ENCODE measurements around the gene KIZ.

KIZ gene, protein sequence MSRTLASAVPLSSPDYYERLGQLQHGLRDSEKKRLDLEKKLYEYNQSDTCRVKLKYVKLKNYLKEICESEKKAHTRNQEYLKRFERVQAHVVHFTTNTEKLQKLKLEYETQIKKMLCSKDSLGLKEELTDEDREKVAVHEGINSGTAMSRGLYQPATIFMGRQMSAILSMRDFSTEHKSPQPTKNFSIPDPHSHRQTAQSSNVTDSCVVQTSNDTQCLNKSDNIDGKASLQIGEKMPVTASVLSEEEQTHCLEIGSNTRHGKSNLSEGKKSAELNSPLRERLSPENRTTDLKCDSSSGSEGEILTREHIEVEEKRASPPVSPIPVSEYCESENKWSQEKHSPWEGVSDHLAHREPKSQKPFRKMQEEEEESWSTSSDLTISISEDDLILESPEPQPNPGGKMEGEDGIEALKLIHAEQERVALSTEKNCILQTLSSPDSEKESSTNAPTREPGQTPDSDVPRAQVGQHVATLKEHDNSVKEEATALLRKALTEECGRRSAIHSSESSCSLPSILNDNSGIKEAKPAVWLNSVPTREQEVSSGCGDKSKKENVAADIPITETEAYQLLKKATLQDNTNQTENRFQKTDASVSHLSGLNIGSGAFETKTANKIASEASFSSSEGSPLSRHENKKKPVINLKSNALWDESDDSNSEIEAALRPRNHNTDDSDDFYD

DNA sequence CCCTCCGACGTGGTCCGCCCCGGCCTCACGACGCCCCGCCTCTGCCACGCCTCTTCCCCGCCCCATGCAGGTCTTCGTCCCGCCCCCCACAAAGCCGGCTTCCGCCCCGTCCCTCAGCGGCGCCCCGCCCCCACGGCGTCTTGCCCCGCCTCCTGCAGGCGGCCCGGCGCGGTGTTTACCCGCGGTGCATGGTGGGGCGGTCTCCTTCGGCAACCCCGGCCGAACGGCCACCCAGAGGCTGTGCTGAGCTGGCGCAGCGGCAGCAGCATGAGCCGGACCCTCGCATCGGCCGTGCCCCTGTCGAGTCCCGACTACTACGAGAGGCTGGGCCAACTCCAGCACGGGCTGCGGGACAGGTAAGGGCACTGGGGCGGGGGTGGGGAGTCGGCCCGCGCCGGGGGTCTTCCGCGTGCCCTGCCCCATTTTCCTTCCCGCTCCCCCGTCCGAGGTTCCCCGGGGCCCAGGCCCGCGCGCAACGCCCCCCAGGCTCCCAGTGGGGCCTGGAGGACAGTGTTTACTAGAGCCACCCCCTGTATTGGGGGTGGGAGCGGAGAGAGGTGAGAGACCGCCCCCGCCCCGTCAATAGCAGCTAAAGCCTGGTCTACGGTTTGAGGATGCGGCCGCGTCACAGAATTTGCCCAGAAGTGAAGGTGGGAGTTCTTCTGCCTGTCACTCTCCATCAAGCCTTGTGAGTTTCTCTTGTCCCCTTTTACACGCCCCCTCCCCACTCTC is at the start of gene KIZ:
KIZ (plus strand) TSS at position 234 of the 732 bp plus-strand sequence; CDS start at position 268, 34 bp downstream.
- DNase-seq (ENCODE audit: low spot score): peak; percentile 98

DNA sequence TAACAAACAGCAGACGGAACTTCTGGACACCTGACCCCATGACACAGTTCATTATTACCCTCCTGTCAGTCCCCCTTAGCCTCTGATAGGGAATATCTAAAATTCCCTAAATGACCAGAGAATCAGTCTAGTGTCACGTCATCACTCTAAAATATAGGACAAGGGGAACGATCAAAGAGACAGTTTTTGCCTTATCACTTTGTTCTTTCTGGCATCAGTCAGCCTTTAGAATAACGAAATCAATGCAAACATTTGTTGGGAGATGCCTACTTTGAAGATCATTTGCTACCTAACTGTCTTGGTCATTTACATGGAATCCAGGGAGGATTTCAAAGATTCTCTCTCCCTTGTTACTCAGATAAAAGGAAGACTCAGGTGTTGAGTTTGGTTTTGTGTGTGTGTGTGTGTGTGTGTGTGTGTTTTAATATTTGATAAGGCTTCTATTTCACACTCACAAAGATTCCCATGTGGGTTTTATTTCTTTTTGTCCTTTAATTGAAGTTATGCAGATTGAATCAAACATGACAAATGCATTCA is 48.0 kb upstream of the KIZ start:
- DNase-seq (ENCODE audit: low spot score): no peak

DNA sequence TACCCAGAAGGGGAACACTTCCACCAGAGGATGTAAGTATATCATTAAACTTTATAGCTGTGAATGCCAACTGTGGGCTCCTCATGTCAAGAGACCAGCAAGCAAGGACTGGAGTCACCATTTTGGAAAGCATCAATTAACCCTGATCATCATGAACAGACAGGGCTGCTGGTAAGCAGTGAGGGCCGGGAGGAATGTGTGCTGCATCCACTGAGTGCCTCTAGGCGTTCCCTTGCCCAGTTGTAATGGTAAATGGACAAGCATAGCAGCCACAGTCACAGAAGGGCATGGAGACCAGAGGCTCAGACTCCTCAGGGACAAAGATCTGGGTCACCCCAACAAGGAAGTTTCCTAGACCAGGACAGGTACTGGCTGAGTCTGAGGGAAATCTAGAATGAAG is 43.3 kb upstream of the KIZ start:
- no peak for DNase-seq (ENCODE audit: low spot score)

DNA sequence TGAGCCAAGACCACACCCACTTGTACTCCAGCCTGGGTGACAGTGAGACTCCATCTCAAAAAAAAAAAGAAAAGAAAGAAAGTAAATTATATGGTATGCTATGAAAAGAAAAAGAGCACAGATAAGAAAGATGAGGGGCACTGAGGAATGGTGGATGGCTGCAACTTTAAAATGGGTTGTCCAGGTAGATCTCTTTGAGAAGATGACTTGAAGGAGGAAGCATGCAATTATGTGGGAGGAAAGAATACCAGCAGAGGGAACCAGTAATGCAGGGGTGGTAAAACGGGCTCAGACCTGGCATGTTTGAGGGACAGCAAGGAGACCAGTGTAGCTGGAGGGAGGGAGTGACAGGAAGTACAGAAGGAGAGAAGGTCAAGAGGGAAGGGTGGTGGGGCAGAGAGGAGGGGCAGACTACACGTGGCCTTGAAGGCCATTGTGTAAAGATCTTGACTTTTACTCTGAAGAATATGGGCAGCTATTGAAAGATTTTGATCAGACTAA is 42.0 kb upstream of the KIZ start:
- DNase-seq (ENCODE audit: low spot score): no peak

DNA sequence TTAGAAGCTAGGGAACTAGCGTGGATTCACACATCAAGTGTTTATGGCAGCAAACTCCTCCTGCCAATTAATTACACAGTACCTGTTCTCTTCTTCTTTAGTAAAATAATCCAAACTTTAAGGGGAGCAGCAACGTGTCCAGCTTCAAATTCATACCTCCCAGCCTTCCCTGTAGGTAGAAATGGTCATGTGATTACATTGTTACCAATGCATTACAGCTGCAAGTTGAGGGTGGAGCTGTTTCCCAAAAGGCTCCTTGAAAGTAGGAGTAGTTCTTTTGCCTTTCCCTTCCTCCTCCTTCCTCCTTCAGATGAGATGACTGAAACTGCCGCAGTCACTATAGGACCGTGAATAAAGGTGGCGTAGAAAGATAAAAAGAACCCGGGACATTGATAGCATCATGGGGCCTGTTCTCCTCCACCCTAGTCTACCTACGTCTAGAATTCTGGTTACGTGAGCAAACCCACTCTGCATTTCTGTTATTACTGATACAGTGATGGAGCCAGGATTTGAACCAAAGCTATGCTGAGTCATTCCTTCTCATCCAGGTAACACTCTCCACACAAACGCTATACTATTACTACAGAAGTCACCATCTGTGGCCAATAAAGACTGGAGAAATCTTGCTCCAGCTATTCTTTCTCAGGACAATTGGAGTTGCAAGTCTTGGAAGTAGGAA is 37.9 kb upstream of the KIZ start:
- DNase-seq (ENCODE audit: low spot score): no peak

DNA sequence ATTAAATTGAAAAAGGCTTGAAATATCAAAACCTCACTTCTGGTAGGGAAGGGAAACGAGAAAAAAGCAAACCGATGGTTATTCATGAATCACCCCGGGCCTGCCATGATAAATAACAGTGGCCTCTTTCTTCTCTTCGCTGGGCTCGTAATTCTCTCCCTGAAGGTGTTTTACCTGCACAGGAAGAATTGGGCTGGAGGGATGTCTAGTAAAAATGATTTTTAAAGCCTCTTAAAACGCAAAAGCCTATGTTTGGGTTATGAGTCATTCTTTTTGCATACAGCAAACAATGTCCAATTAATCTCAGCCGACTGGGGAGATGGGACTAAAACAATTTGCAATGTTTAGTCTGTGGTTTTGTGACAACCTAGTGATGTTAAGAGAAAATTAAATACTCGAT is 36.5 kb upstream of the KIZ start:
- no peak for DNase-seq (ENCODE audit: low spot score)

DNA sequence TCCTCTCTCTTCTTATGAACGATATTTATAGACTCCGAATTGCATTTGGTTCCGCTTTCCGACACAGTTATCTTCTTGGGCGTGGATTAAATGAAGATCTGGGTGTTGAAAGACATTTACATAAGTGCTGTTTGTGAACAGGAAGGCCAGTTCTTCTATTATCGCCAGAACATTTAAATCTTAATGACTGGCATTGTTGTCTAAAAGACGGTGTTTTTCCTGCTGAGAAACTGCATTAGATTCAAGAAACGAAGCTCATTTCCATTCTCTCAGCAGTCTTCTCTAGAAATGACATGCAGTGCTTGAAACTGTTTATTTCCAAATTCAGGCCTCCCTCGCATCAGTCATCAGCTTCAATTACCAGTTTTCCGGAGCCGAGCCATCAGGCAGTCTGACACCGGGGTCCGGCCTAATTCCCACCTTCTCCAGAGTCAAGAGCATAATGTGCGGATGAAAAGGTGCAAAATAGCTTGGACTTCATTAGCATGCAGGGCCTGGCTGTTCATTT is 35.7 kb upstream of the KIZ start:
- DNase-seq (ENCODE audit: low spot score): no peak

DNA sequence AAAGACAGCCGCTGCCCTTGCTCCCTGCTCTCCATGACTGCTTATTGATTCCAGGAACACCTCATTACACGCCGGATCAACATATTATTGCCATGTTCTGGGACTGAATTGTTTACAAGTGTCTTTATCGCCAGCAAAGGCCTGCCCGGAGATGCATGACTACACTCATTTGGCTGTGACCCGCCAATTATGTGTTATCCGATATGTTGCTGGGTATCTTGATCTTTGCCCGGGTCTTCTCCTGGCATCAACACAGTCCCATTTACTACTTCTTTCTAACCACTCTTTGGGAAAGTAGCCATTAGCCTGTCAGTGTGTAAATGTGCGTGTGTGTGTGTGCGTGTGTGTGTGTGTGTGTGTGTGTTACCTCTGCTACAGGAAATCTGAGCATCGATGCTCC is 35.2 kb upstream of the KIZ start:
- DNase-seq (ENCODE audit: low spot score): no peak

DNA sequence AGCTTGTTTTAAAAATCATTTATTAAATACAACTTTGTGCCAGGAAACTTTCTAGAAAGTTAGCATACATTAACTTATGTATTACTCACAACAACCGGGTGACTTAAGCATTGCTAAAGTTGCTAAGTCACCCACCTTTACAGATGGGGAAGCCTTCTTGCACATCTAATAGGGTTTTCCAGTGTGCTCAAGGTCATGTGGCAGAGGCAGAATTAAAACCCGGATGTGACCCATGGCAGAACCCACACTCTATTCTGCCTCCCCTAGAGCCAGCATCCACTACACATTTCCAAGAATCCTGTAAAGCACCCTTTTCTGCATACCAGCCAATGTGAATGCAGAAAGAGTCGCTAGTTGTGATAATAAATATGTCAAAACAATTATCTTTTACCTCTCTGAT is 33.1 kb upstream of the KIZ start:
- DNase-seq (ENCODE audit: low spot score): no peak

DNA sequence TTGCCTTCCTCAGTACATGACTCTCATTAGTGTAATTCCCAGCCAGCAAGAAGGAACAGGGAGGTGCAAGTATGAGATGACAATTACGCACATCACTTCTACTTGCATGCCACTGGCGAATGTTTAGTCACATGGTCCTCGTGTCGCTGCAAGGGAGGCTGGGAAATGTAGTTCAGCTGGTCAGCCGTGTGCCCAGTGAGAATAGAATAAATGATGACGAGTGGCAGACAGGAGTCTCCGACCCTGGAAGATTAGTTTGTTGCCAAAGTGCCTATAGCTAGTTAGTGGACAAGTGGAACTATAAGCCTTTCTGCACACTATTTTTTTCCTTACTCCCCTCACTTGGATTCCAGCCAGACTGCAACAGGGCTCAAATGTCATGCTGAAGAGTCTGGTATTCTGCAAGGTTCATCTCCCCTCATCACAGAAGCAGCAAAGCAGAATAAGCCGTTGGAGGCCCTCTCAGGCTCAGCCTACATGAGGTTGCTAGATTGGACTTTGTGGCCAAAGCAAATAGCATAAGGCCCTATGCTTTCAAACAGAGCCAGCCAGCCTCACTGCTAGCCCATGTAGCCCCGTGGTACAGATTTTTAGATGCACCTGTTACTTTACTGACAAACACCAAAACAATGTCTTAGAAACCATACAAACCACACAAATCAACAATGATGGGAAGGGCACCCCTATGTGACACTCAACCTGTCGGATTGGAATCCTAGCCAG is 29.4 kb upstream of the KIZ start:
- DNase-seq (ENCODE audit: low spot score): no peak

DNA sequence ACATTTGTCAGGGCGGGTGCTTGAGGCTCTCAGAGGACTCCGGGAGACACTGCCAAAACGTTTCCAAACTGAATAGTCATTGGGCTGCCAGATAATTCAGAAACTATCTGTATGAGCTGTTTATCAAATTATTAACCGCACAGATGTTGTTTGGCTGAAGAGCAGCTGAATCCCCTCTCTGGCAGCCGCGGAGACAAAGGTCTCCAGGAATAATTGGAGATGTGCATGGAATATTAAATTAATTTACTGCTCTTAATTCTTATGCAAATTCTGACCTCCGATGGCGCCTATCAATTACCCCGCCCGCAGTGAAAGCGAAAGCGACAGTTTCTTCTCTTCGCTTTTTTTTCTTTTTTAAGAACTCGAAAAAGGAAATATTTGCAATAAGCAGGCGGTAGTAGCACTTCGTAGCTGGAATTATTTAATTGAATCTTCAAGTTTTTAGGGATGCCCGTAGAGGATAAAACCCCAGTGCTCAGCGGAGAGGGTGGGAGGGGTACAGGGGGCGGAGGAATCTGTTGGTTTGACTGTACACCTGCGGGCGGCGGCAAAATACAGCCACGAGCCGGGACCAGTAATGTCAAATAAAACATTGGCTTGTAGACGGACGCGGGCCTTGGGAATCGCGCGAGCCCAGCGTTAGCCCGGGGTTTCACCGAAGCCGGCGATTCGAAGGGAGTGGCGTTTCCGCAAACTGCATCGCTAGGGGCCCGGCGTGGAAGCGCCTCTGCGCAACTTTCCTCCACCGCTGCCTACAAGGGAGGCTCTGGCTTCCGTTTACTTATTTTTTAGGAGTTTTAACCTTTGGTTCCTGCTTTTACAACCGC is 25.9 kb upstream of the KIZ start:
- DNase-seq (ENCODE audit: low spot score): no peak

DNA sequence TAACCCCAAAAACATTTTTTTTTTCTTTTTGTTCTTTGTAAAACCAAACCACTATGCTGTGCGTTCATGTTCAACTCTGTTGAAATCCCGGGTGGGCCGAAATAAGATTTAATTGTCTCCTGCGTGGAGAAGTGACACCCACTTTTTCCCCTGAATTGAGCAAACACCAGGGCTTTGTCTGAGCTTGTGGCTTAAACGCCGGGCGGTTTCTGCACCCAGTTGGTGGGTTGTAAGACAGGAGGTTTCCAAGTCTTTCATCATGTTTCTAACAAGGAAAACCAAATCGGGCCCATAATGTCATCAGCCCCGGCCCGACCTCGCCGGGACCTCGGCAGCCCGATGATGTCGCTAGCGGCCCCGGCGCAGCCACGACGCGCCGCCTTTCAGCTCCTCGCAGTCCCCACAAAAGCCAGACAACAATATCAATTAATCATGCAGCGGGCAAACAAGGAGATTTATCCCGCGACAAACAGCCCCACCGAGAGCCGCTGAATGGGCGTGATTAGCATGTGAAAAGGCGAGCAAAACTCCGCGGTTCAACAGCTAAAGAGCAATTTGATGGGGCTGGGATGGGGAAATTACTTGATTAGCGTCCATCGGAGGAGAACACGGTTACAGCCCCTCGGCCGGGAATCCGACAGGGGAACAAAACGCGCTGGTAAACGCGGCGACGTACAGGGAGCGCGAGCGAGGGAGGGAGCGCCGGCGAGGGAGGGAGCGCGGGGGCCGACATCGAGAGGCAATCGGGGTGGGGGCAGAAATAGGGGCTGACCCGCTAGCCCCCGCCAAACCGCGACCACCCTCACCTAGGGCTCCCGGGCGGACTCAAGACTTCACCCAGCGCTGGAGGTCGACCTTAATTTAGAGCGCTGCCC is 25.1 kb upstream of the KIZ start:
- no peak for DNase-seq (ENCODE audit: low spot score)

DNA sequence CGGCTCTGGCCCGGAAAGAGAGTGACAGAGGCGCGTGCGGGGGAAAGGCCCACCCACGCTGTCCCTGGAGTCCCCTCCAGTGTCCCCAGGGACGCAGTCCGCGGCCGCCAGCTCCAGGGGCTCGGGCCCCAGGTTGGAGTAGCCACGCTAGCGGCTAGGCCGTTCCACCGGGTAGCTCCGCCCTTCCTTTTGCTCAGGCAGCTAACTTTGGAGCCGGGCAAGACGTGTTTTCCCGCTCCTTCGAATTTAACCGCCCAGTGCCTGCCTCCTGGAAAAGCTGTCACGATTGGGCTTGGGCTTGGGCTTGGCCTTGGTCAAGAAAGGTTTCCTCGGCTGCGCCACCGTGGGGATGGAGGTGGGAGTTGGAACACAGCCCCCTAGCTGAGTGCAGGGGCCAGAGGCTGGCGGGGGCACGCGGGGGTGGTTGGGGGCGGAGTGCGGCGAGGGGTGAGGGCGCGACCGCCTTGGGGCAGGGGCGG is 24.4 kb upstream of the KIZ start:
- DNase-seq (ENCODE audit: low spot score): no peak

DNA sequence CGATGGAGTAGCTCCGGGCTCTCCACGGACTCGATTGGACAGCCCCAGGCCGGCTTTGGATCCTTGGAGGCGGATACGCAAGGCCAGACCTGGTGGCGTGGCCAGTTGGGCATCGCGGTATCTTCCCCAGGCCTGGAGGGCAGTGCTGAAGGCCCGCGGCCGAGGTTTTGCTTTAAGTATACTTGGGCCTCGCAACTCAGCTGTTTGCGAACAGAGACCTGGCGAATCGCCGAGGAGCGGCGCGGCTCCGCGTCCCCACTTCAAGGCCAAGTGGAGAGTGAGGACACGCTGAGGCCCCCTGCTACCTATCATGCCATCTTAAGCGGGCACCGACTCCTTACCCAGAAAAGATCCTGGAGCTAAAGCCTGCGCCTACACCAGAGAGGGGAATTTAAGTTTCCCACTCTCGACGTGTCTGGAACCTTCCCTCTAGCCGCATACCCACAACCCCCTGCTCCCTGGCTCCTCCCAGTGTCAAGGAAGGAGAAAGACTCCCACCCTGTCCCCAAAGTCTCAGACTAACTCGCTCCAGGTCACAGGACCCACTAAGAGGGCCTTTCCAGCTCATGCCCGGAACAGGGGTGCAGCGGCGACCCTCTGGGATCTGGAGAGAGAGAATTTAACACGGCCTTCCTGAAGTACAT is 23.8 kb upstream of the KIZ start:
- no peak for DNase-seq (ENCODE audit: low spot score)

DNA sequence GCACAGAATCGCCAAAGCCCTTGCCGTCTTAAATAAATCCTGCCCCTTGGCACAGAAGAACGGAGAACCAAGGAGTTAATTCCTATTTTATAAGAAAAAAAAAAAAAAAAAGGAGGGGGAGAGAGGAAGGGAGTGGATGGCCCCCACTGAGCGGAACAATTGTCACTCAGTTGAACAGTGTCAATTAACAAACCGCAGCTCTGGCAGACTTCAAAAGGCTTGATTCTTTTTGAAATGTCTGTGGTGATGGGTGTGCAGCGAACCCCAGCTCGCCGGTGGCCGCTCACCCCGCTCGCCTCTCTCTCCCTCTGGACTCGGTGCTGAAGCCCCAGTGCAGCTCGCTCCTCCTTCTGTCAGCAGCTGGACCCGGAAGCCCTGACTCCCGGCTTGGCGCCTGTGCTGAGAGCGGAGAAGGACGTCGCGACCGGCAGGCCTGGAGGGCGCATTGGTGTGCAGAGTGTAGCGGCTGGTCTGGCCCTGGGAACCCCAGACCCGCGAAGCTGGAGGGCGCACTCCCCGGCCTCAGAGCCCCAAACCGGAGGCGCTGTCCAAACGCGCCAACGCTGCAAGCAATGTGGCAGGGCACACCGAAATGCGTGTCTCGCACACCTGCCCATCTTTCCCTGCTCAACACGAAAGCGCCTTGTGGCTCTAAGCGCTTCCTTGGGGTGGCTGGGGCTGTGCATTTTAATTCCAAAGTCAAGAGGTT is 23.1 kb upstream of the KIZ start:
- DNase-seq (ENCODE audit: low spot score): no peak

DNA sequence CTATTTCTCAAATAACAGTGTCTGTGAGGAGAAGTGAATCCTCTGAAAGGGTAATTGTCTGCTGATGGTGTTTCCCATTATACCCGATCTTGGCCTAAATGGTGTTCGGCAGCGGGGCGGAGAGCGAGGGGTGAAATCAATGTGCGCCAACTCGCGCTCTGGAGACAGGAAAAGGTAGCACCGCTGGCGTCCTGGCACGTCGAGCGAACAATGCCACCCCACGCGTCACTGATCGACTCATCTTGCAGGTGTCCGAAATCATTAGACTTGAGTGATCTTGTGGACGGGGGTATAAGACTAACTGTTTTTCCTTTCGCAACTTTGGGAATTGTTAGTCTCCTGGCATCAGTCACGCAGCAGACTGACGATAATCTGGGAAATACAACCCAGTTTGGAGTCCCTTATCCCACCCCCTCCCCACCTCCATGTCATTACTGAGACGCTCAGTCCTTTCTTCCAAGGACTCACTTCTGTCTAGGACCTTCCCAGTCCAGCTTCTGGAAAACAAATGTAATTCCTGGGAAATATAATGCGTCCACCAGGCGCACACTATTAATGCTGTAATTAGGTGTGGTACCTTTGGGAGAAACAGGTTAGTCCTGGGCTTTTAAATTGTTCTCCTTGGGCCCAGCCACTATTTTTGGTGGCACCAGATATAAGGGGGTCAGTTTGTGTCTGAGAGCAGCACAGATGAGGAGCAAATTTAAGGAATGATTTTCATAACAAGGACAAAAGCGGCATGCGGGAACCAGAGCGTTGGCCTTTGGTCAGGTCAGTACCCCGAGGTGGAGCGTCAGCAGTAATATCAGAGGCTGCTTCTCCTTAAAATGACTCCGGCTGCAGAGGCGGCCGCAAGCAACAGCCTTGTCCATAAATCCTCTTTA is 22.1 kb upstream of the KIZ start:
- no peak for DNase-seq (ENCODE audit: low spot score)

DNA sequence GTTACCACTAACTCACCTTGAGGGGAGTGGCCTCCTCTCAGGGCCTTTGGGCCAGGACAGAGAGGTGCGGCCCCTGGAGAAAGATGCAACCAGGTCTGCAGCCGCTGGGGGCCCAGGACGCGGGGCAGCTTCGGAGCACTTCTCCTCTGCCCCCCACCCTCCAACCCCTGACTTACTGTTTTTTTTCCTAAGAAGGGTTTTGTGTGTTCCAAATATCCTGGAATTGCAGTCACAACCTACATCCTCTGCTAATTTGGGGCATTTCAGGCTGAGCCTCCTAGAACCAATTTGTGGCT is 21.5 kb upstream of the KIZ start:
- no peak for DNase-seq (ENCODE audit: low spot score)
